GM12878 (cell line): Measurements from ENCODE around the gene COL6A3. TPM values are rescaled to one million over a fixed set of nuclear protein-coding genes. Genes with fewer than 3 reads are reported as not detected.

Experiments
- ATAC-seq: fragments of 200-7000 bp; cut with Tn5 transposase; 3 replicates; pipeline ENCODE4 v1.9.1; 2020; ENCODE audit warnings: mild to moderate bottlenecking, moderate library complexity
- BruUV-seq: library from RNA; stranded (reverse); fragments of 400-500 nt; replicated peaks from 2 replicates; lab custom pipeline; 2021; lab: Mats Ljungman, UMichigan
- CTCF ChIA-PET: fragments of 300-600 bp; sonication (Branson Sonifier 250); formaldehyde crosslinking; extraction: SDS; loops from one replicate; lab custom pipeline; 2021; ENCODE audit warnings: inconsistent platforms; lab: Yijun Ruan, JAX
- POLR2A ChIA-PET: fragments of 350-600 bp; formaldehyde crosslinking; extraction: SDS; loops from one replicate; lab custom pipeline; 2021; ENCODE audit warnings: inconsistent platforms; lab: Charles Lee
- RAD21 ChIA-PET: fragments of 300-600 bp; sonication (Branson Sonifier 250); formaldehyde crosslinking; loops from one replicate; lab custom pipeline; 2023; ENCODE audit warnings: antibody characterized with exemption; ENCODE audit not compliant: unreplicated experiment; lab: Charles Lee
- SMC1A ChIA-PET: fragments of 300-600 bp; sonication (Branson Sonifier 250); formaldehyde crosslinking; loops from one replicate; lab custom pipeline; 2023; ENCODE audit not compliant: unreplicated experiment, uncharacterized antibody; lab: Charles Lee
- DNase-seq: peaks from one replicate; pipeline ENCODE4 v3.0.0-alpha.2; 2011; ENCODE audit warnings: low read depth, low spot score
- FAIRE-seq: peaks from 3 replicates; lab custom pipeline; 2011; peaks lifted over from hg19 to GRCh38; lab: Jason Lieb, UNC
- H2AFZ ChIP-seq: 2 replicates; pipeline ENCODE4 v1.6.0; 2011; ENCODE audit warnings: low read depth, low read length, control low read depth; ENCODE audit not compliant: control insufficient read depth
- H3K27ac ChIP-seq: 2 replicates; pipeline ENCODE4 v1.5.1; 2011; ENCODE audit warnings: control low read depth; ENCODE audit not compliant: control insufficient read depth, insufficient read depth
- H3K27me3 ChIP-seq, 2 experiments: replicated peaks in 1 of 2; 2 replicates each; pipeline versions ENCODE4 v1.6.0 to v1.6.1; 2011; ENCODE audit warnings: low read length in 1 of 2; ENCODE audit not compliant: control insufficient read depth in 2 of 2, insufficient read depth in 2 of 2
- H3K36me3 ChIP-seq, 2 experiments: 2 replicates each; pipeline ENCODE4 v1.5.1; 2011; ENCODE audit warnings: low read length in 1 of 2; ENCODE audit not compliant: control insufficient read depth in 2 of 2, insufficient read depth in 2 of 2
- H3K4me1 ChIP-seq: 2 replicates; pipeline ENCODE4 v1.6.1; 2011; ENCODE audit warnings: mild to moderate bottlenecking, low read length, moderate library complexity, mixed read lengths; ENCODE audit not compliant: control insufficient read depth, insufficient read depth
- H3K4me2 ChIP-seq: 2 replicates; pipeline ENCODE4 v1.6.0; 2011; ENCODE audit warnings: control low read depth; ENCODE audit not compliant: control insufficient read depth, insufficient read depth
- H3K4me3 ChIP-seq: fragments of 200-600 bp; sonication (generic); 2 replicates; pipeline ENCODE4 v1.5.1; 2016
- H3K79me2 ChIP-seq: 2 replicates; pipeline ENCODE4 v1.6.0; 2011; ENCODE audit warnings: low read length; ENCODE audit not compliant: control insufficient read depth, insufficient read depth
- H3K9ac ChIP-seq: 2 replicates; pipeline ENCODE4 v1.8.0; 2011; ENCODE audit warnings: low read length, control low read depth, mixed read lengths; ENCODE audit not compliant: control insufficient read depth, insufficient read depth
- H3K9me3 ChIP-seq: replicated peaks from 3 replicates; pipeline ENCODE4 v1.5.1; 2011; ENCODE audit warnings: mild to moderate bottlenecking, low read length; ENCODE audit not compliant: control insufficient read depth, insufficient read depth
- H4K20me1 ChIP-seq: 2 replicates; pipeline ENCODE4 v1.6.0; 2011; ENCODE audit not compliant: control insufficient read depth, insufficient read depth
- BHLHE40 ChIP-seq, 2 experiments: fragments of 450-650 bp in 1 of 2; IDR thresholded peaks; 2 replicates each; pipeline ENCODE4 v1.6.1; 2011 to 2017; ENCODE audit warnings: low read depth in 2 of 2, borderline replicate concordance in 1 of 2, improper control_type of control experiment in 1 of 2, low read length in 1 of 2, mild to moderate bottlenecking in 1 of 2
- CBFB ChIP-seq: IDR thresholded peaks from 2 replicates; pipeline ENCODE4 v1.6.1; 2016; ENCODE audit warnings: antibody characterized with exemption, low read depth
- DPF2 ChIP-seq: fragments of 450-650 bp; IDR thresholded peaks from 2 replicates; pipeline ENCODE4 v1.6.1; 2017; ENCODE audit warnings: mild to moderate bottlenecking
- NR2F1 ChIP-seq: fragments of 450-650 bp; conservative IDR thresholded peaks from 2 replicates; pipeline ENCODE4 v1.6.1; 2017; ENCODE audit warnings: mild to moderate bottlenecking
- PAX8 ChIP-seq: fragments of 450-650 bp; IDR thresholded peaks from 2 replicates; pipeline ENCODE4 v1.6.1; 2017; ENCODE audit warnings: mild to moderate bottlenecking, moderate library complexity
- SP1 ChIP-seq: IDR thresholded peaks from one replicate; pipeline ENCODE4 v1.6.1; 2011; ENCODE audit warnings: low read depth, low read length
- YY1 ChIP-seq: IDR thresholded peaks from 2 replicates; pipeline ENCODE4 v1.6.1; 2011; ENCODE audit warnings: low read depth, mild to moderate bottlenecking, low read length
- ZSCAN29 ChIP-seq: fragments of 450-650 bp; IDR thresholded peaks from 2 replicates; pipeline ENCODE4 v1.6.1; 2017; ENCODE audit warnings: mild to moderate bottlenecking, moderate library complexity
- WGBS: methylation state at CpG from one replicate; pipeline ENCODE4 v1.1.6; 2016; ENCODE audit warnings: low lambda C conversion rate; ENCODE audit not compliant: insufficient replicate concordance, insufficient coverage; ENCODE audit errors: missing lambda C conversion rate; 5-methylcytosine and 5-hydroxymethylcytosine counted together
- in situ Hi-C: fragments of 300-500 bp; cut with MboI; formaldehyde crosslinking; loops from 9 replicates; pipeline ENCODE4 v1.14.3; 2018; ENCODE audit warnings: mixed read lengths
- intact Hi-C: fragments of 100-400 bp; cut with micrococcal nuclease; formaldehyde crosslinking; loops from one replicate; pipeline ENCODE4 v1.14.2; 2022; ENCODE audit not compliant: unreplicated experiment
- polyA plus RNA-seq, 11 experiments: library from polyadenylated mRNA; depleted of rRNA in 4 of 11; unstranded in 6 of 11; stranded (reverse) in 5 of 11; fragments of >200 nt; fragmentation: Nextera tagmentation in 4 of 11; fragmentation: Illumina TruSeq in 1 of 11; extraction: Ambion mirVana in 4 of 11; extraction: Trizol in 1 of 11; gene quantifications; 1 replicate in 1 of 11; 2 replicates in 10 of 11; pipeline versions ENCODE4 v1.2.1 to v1.2.3, GENCODE V29; 2011 to 2016; ENCODE audit warnings: inconsistent platforms in 2 of 11, missing spikeins in 2 of 11, low read depth in 1 of 11
- total RNA-seq, 4 experiments: library from RNA; depleted of rRNA in 3 of 4; stranded (reverse); fragments of >200 nt in 3 of 4; fragmentation: Illumina TruSeq in 1 of 4; extraction: Trizol in 1 of 4; gene quantifications; 2 replicates each; pipeline versions ENCODE4 v1.2.1 to v1.2.3, GENCODE V29; 2013 to 2021
- TF ChIP-seq, protein P1 (sequence below): fragments of 450-650 bp; formaldehyde crosslinking; IDR thresholded peaks from 2 replicates; pipeline ENCODE4 v1.4.0; 2022; ENCODE audit warnings: mild to moderate bottlenecking, moderate library complexity
- TF ChIP-seq, protein P2 (sequence below): fragments of 450-650 bp; formaldehyde crosslinking; IDR thresholded peaks from 2 replicates; pipeline ENCODE4 v1.4.0; 2020; ENCODE audit warnings: mild to moderate bottlenecking, moderate library complexity
- TF ChIP-seq, protein P3 (sequence below): fragments of 450-650 bp; IDR thresholded peaks from 2 replicates; pipeline ENCODE4 v1.6.1; 2014; ENCODE audit warnings: mild to moderate bottlenecking

The COL6A3 gene
- total and polyA plus RNA-seq, 10 of the 15 experiments (the other 5 are each of a cell fraction or from before 2014, with no cell fraction given) = 0.01 to 0.51 (median 0.09) TPM; not detected in 4

DNA sequence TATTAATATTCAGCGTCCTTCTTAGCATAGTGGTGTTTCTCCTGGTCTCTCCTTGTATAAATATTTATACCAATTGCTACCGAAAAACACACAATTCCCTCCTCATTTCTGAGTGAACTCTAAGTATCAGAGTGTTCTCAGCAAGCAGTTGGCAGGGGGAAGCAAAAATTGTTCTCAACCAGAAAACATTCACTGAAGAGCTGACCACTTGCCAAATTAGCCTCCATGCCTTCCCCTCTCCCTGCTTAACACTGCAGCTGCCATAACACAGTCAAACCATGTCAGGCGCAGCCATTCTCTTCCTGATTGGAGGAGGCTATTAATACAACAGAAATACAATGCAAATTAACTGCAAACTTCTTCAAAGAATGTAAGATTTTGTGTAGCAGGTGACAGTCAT lies 105.0 kb downstream of the COL6A3 start:
- DNase-seq = no peak
- Histone ChIP-seq H3K79me2 (no peaks in the 10 kb centered on the region), H3K36me3 (no peaks in the 10 kb centered on the region), H3K4me1 (no peaks in the 10 kb centered on the region), H4K20me1 (no peaks in the 10 kb centered on the region), H2AFZ (no peak overlapping the region), H3K27me3 (peaks cover 0 to 1% of the 10 kb centered on the region in 2 experiments; a peak in 1 of 4 replicates), H3K4me2 (no peak overlapping the region), H3K9ac (no peak overlapping the region), H3K4me3 (no peak overlapping the region), H3K9me3 (no peaks in the 10 kb centered on the region), H3K27ac (no peak overlapping the region)
- ChIA-PET POLR2A (no interaction called here), SMC1A (no interaction called here), RAD21 (no interaction called here), CTCF (no interaction called here)
- in situ Hi-C loops (no loop called here), intact Hi-C loops (no loop called here)
- TF ChIP-seq CBFB = no peak
- TF ChIP-seq NR2F1 = no peak
- no peak for TF ChIP-seq YY1
- TF ChIP-seq, protein P1, sequence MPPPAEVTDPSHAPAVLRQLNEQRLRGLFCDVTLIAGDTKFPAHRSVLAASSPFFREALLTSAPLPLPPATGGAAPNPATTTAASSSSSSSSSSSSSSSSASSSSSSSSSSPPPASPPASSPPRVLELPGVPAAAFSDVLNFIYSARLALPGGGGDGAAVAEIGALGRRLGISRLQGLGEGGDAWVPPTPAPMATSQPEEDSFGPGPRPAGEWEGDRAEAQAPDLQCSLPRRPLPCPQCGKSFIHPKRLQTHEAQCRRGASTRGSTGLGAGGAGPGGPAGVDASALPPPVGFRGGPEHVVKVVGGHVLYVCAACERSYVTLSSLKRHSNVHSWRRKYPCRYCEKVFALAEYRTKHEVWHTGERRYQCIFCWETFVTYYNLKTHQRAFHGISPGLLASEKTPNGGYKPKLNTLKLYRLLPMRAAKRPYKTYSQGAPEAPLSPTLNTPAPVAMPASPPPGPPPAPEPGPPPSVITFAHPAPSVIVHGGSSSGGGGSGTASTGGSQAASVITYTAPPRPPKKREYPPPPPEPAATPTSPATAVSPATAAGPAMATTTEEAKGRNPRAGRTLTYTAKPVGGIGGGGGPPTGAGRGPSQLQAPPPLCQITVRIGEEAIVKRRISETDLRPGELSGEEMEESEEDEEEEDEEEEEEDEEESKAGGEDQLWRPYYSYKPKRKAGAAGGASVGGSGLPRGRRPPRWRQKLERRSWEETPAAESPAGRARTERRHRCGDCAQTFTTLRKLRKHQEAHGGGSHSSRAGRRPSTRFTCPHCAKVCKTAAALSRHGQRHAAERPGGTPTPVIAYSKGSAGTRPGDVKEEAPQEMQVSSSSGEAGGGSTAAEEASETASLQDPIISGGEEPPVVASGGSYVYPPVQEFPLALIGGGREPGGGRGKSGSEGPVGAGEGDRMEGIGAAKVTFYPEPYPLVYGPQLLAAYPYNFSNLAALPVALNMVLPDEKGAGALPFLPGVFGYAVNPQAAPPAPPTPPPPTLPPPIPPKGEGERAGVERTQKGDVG (CRISPR knock-in tag) = no peak
- WGBS = 33% methylated on average over 3 of the region's 3 CpGs
- no peak for FAIRE-seq
- ATAC-seq = no peak
- no TSS peak for BruUV-seq

DNA sequence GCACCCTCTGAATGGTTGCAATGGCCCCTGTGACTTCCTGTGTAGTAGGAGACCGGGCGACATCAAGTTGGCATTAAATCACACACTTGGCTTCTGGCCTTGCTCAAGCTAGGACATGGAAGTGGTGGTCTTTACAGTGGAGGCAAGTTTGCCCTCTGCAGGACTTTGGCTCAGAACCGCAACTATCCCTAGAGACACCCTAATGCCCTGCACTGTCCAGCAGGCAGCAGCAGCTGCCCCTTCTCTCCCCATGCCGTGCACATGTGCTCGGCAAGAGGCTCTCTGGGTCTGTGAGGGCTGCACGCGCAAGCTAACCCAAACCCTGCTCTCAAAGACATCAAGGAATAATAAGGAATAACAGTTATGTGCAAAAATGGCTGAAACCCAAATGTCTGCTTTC lies 106.5 kb downstream of the COL6A3 start:
- no peak for FAIRE-seq
- intact Hi-C loops = no loop called here
- no peaks in the 10 kb centered on the region for H3K4me1 ChIP-seq
- WGBS = 72% methylated on average over 7 of the region's 7 CpGs
- no peak overlapping the region for H2AFZ ChIP-seq
- in situ Hi-C loops = no loop called here
- no peaks in the 10 kb centered on the region for H3K9me3 ChIP-seq
- no peaks in the 10 kb centered on the region for H4K20me1 ChIP-seq
- H3K27me3 ChIP-seq = no peaks in the 10 kb centered on the region; a peak in 1 of 4 replicates
- ChIA-PET POLR2A (no interaction called here), CTCF (no interaction called here), SMC1A (no interaction called here), RAD21 (no interaction called here)
- no peaks in the 10 kb centered on the region for H3K36me3 ChIP-seq
- no peak for ATAC-seq
- no TSS peak for BruUV-seq
- no peaks in the 10 kb centered on the region for H3K79me2 ChIP-seq
- H3K4me3 ChIP-seq = no peak overlapping the region
- H3K9ac ChIP-seq = no peak overlapping the region
- no peak for DNase-seq
- H3K4me2 ChIP-seq = no peak overlapping the region
- no peak overlapping the region for H3K27ac ChIP-seq
- TF ChIP-seq ZSCAN29 (no peak), SP1 (no peak), DPF2 (no peak), PAX8 (no peak), BHLHE40 (IDR thresholded peaks at IDR 0.05; ENCODE audit: borderline replicate concordance in 1 of 2, low read depth in 2 of 2, low read length in 1 of 2) (no peak)
- TF ChIP-seq, protein P2, sequence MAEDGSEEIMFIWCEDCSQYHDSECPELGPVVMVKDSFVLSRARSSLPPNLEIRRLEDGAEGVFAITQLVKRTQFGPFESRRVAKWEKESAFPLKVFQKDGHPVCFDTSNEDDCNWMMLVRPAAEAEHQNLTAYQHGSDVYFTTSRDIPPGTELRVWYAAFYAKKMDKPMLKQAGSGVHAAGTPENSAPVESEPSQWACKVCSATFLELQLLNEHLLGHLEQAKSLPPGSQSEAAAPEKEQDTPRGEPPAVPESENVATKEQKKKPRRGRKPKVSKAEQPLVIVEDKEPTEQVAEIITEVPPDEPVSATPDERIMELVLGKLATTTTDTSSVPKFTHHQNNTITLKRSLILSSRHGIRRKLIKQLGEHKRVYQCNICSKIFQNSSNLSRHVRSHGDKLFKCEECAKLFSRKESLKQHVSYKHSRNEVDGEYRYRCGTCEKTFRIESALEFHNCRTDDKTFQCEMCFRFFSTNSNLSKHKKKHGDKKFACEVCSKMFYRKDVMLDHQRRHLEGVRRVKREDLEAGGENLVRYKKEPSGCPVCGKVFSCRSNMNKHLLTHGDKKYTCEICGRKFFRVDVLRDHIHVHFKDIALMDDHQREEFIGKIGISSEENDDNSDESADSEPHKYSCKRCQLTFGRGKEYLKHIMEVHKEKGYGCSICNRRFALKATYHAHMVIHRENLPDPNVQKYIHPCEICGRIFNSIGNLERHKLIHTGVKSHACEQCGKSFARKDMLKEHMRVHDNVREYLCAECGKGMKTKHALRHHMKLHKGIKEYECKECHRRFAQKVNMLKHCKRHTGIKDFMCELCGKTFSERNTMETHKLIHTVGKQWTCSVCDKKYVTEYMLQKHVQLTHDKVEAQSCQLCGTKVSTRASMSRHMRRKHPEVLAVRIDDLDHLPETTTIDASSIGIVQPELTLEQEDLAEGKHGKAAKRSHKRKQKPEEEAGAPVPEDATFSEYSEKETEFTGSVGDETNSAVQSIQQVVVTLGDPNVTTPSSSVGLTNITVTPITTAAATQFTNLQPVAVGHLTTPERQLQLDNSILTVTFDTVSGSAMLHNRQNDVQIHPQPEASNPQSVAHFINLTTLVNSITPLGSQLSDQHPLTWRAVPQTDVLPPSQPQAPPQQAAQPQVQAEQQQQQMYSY (CRISPR knock-in tag) = no peak
- TF ChIP-seq, protein P3, sequence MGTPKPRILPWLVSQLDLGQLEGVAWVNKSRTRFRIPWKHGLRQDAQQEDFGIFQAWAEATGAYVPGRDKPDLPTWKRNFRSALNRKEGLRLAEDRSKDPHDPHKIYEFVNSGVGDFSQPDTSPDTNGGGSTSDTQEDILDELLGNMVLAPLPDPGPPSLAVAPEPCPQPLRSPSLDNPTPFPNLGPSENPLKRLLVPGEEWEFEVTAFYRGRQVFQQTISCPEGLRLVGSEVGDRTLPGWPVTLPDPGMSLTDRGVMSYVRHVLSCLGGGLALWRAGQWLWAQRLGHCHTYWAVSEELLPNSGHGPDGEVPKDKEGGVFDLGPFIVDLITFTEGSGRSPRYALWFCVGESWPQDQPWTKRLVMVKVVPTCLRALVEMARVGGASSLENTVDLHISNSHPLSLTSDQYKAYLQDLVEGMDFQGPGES = no peak
